OCI-LY7 (cell line): ENCODE data around the gene CARD14.

Experiments
- CTCF ChIP-seq: fragments of 200-600 bp; sonication (generic); conservative IDR thresholded peaks from 2 replicates; pipeline ENCODE4 v1.5.1; 2014; ENCODE audit warnings: mild to moderate bottlenecking, antibody characterized with exemption, low read length, moderate library complexity, mixed read lengths
- EZH2phosphoT487 ChIP-seq: fragments of 200-600 bp; sonication (generic); IDR thresholded peaks from 2 replicates; pipeline ENCODE4 v1.6.1; 2018; ENCODE audit warnings: low read depth, borderline replicate concordance, mild to moderate bottlenecking, mixed run types, antibody characterized with exemption, low read length, moderate library complexity, mixed read lengths

GRCh38 chr17:80216473-80217456, 46.9 kb downstream of the CARD14 start:
- TF ChIP-seq CTCF (no peak), EZH2phosphoT487 (no peak)
